Esophagus (tissue), 2 donors: Measurements from ENCODE around the gene SAG. TPM values are rescaled to one million over a fixed set of nuclear protein-coding genes. Genes with fewer than 3 reads are reported as not detected.

Source experiments
- H3K27ac ChIP-seq, 2 donors: one replicate each; pipeline ENCODE4 v1.5.1; 2013; ENCODE audit warnings: low read depth in 2 of 2, mild to moderate bottlenecking in 2 of 2, inconsistent platforms in 1 of 2, low read length in 1 of 2, moderate library complexity in 1 of 2
- H3K27me3 ChIP-seq, 2 donors: one replicate each; pipeline ENCODE4 v1.6.1; 2013; ENCODE audit warnings: low read length in 2 of 2, control low read depth in 1 of 2, mild to moderate bottlenecking in 1 of 2; ENCODE audit not compliant: insufficient read depth in 2 of 2, control insufficient read depth in 1 of 2
- H3K36me3 ChIP-seq, 2 donors: one replicate each; pipeline ENCODE4 v1.6.1; 2013; ENCODE audit warnings: low read length in 1 of 2; ENCODE audit not compliant: control insufficient read depth in 2 of 2, insufficient read depth in 2 of 2
- H3K4me1 ChIP-seq, 2 donors: one replicate each; pipeline ENCODE4 v1.6.1; 2013; ENCODE audit warnings: low read length in 1 of 2; ENCODE audit not compliant: control insufficient read depth in 2 of 2, insufficient read depth in 2 of 2
- H3K4me3 ChIP-seq, 2 donors: one replicate each; pipeline ENCODE4 v1.5.1; 2013; ENCODE audit warnings: low read length in 2 of 2, mild to moderate bottlenecking in 2 of 2, low read depth in 1 of 2, moderate library complexity in 1 of 2
- H3K9me3 ChIP-seq, 2 donors: one replicate each; pipeline ENCODE4 v1.6.1; 2013; ENCODE audit warnings: mild to moderate bottlenecking in 2 of 2, low read depth in 1 of 2, low read length in 1 of 2, moderate library complexity in 1 of 2; ENCODE audit not compliant: control insufficient read depth in 2 of 2, insufficient read depth in 1 of 2
- WGBS, 2 donors: extraction: QIAGEN DNeasy Blood & Tissue Kit; methylation state at CpG; one replicate each; pipeline ENCODE4 v1.1.7; 2013; 5-methylcytosine and 5-hydroxymethylcytosine counted together
- polyA plus RNA-seq, 2 donors: library from polyadenylated mRNA; stranded (reverse); fragments of 200-250 nt; gene quantifications; one replicate each; pipeline ENCODE4 v1.2.3, GENCODE V29; 2013
- donor health status: healthy with polysubstance abuse.
- donor health status: Bipolar disorder and iron deficiency.

Gene SAG
- polyA plus RNA-seq, 2 donors, result not detected

- Histone ChIP-seq H3K4me1 (no peaks in the 10 kb centered on the region), H3K27me3 (no peaks in the 10 kb centered on the region), H3K36me3 (peaks cover 19 to 37% of the 10 kb centered on the region in 2 donors), H3K9me3 (no peaks in the 10 kb centered on the region), H3K27ac (peak overlapping the region in 1 of 2 donors; percentile 52), H3K4me3 (no peak overlapping the region)
- 78 to 81% methylated on average over 6 of the region's 6 CpGs for whole genome bisulfite sequencing, 2 donors
Observed at GRCh38 chr2:233267516-233268245, 39.9 kb upstream of the SAG start.

DNA sequence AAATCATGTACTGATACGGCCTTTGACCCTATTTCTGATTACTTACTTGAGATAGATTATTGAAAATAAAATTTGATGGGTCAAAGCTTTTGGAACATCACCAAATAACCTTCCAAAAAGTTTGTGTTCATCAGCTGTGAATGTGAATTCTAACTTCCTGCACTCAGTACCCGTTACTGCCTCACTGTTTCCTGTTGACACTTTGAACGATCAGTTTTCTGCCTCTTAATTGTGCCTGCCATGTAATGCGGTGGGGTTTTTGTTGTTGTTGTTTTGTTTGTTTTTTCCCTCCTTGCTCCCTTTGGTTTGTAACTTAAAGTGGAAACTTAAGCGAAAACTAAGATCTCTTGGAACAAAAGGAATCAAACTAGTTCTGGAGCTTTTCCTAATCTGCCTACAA, 37.2 kb upstream of the SAG start:
- no peaks in the 10 kb centered on the region for H3K9me3 ChIP-seq
- H3K27ac ChIP-seq, result no peak overlapping the region
- H3K27me3 ChIP-seq, result no peaks in the 10 kb centered on the region
- H3K4me3 ChIP-seq, result no peak overlapping the region
- no peaks in the 10 kb centered on the region for H3K4me1 ChIP-seq
- WGBS, 2 donors, result 65 to 72% methylated on average over 5 of the region's 5 CpGs
- H3K36me3 ChIP-seq, result peaks cover 18 to 34% of the 10 kb centered on the region in 2 donors

DNA sequence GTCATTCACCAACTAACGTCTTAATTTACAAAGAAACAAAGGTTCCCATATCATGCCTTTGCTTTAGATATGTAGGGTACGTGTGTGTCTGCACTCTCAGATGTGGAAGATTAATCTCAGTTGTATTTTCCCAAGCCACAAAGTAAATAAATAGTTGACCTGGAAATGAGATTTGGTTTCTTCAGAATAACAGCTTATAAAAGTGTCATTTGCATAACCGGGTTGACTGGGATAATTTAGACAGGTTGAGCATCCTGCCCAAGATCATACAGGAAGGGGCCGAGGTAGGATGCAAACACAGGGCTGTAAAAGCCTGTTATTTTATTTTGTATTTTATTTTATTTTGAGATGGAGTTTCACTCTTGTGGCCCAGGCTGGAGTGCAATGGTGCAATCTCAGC, 36.7 kb upstream of the SAG start:
- Histone ChIP-seq H3K9me3 (no peaks in the 10 kb centered on the region), H3K27ac (no peak overlapping the region), H3K36me3 (peaks cover 23 to 36% of the 10 kb centered on the region in 2 donors), H3K4me1 (no peaks in the 10 kb centered on the region), H3K27me3 (no peaks in the 10 kb centered on the region), H3K4me3 (no peak overlapping the region)
- WGBS, 2 donors, result 78 to 84% methylated on average over 4 of the region's 4 CpGs

DNA sequence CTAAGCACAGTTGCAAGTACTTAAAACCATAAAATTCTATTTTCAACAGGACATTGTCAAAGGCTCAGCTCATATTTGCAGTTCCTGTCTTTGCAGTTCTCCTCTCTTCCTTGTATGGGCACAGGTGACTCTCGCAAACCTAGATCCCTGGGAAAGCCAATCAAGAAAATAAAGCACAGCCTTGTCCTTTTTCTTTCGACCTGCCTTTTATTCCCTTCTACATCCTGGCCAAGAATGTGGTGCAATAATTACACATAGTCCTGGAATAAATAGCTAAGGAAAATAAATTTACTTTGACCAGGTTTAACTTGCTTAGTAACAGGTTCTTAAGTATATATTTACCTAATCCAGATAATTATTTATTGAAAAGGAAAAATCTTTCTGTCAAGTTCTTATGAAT, 35.9 kb upstream of the SAG start:
- Histone ChIP-seq H3K4me3 (no peak overlapping the region), H3K36me3 (peaks cover 23 to 36% of the 10 kb centered on the region in 2 donors), H3K27ac (no peak overlapping the region), H3K9me3 (no peaks in the 10 kb centered on the region), H3K27me3 (no peaks in the 10 kb centered on the region), H3K4me1 (no peaks in the 10 kb centered on the region)
- 65 to 73% methylated on average over 2 of the region's 2 CpGs for WGBS, 2 donors

DNA sequence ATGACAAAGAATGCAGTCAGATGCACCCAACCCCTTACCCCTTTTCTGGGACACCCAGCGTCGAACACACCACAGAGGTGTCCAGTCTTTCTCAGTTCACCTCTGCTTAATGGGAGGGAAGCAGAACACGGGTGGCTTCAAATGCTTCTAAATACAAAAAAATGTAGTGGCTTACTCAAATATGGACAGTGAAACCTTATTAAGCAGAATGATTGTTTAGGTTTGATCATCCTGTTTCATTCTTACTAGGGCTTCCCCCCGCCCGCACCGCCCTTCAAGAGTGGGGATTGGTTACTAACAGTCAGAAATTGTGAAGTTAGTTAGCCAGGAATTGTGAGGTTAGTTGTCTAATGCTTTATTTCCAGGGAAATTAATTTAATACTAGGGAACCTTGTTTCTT, 34.5 kb upstream of the SAG start:
- H3K27ac ChIP-seq, result no peak overlapping the region

GRCh38 chr2:233275223-233275622, 32.4 kb upstream of the SAG start:
- Histone ChIP-seq H3K36me3 (peaks cover 32% of the 10 kb centered on the region in 2 donors), H3K9me3 (no peaks in the 10 kb centered on the region), H3K27me3 (no peaks in the 10 kb centered on the region), H3K4me1 (no peaks in the 10 kb centered on the region), H3K27ac (no peak overlapping the region), H3K4me3 (no peak overlapping the region)
- 92 to 93% methylated on average over 4 of the region's 4 CpGs for WGBS, 2 donors

More for the DNA sequence above, 34.5 kb upstream of the SAG start:
- WGBS, 2 donors, result 79 to 84% methylated on average over 6 of the region's 6 CpGs
- Histone ChIP-seq H3K4me1 (no peaks in the 10 kb centered on the region), H3K36me3 (peaks cover 26 to 35% of the 10 kb centered on the region in 2 donors), H3K4me3 (no peak overlapping the region), H3K9me3 (no peaks in the 10 kb centered on the region), H3K27me3 (no peaks in the 10 kb centered on the region)

GRCh38 chr2:233278921-233279320, 28.7 kb upstream of the SAG start:
- no peaks in the 10 kb centered on the region for H3K4me1 ChIP-seq
- no peak overlapping the region for H3K4me3 ChIP-seq
- no peaks in the 10 kb centered on the region for H3K9me3 ChIP-seq
- no peaks in the 10 kb centered on the region for H3K27me3 ChIP-seq
- peaks cover 28 to 32% of the 10 kb centered on the region in 2 donors for H3K36me3 ChIP-seq
- H3K27ac ChIP-seq, result no peak overlapping the region
- WGBS, 2 donors, result 94 to 97% methylated on average over 2 of the region's 2 CpGs

- H3K4me3 ChIP-seq, result no peak overlapping the region
- no peak overlapping the region for H3K27ac ChIP-seq
- peaks cover 19 to 20% of the 10 kb centered on the region in 2 donors for H3K36me3 ChIP-seq
- WGBS, 2 donors, result 77% methylated on average over 4 of the region's 4 CpGs
- H3K27me3 ChIP-seq, result no peaks in the 10 kb centered on the region
- H3K9me3 ChIP-seq, result no peaks in the 10 kb centered on the region
- no peaks in the 10 kb centered on the region for H3K4me1 ChIP-seq
Observed at GRCh38 chr2:233280114-233280693, 27.4 kb upstream of the SAG start.

DNA sequence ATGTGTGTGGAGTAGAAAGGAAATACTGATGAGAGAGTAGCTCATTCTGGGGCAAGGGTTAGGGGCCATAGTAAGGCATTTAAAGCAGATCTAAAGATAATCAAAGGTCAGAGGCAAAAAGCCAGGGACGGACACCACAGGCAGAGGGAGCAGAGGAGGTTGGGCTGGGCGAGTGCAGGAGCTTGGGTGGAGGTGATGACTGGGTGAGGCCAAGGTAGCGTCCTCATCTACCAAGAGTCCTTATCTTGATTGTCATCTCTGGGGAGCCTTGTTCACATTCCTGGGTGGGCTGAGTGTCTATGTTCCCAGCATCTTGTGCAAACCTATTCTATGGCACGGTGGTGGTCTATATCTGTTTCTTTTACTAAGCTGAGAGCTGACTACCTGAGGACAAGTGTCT, 26.1 kb upstream of the SAG start:
- no peak overlapping the region for H3K4me3 ChIP-seq
- WGBS, 2 donors, result 92 to 94% methylated on average over 4 of the region's 4 CpGs
- no peak overlapping the region for H3K27ac ChIP-seq
- no peaks in the 10 kb centered on the region for H3K9me3 ChIP-seq
- H3K36me3 ChIP-seq, result peaks cover 17 to 20% of the 10 kb centered on the region in 2 donors
- H3K27me3 ChIP-seq, result no peaks in the 10 kb centered on the region
- H3K4me1 ChIP-seq, result no peaks in the 10 kb centered on the region
